ENCODE measurements around the gene ANLN. TPM values are rescaled to one million over a fixed set of nuclear protein-coding genes. Genes with fewer than 3 reads are reported as not detected.

The ANLN gene
- total RNA-seq, 1 experiment from 2014 or later = 81.1 TPM

GRCh38 chr7:36472141-36472729 lies 82.6 kb downstream of the ANLN start (continued):
- TF ChIP-seq ESRRA (CRISPR knock-in tag; IDR thresholded peaks at IDR 0.05; ENCODE audit: borderline replicate concordance) (no peak), EMX1 (CRISPR knock-in tag; IDR thresholded peaks at IDR 0.05) (no peak), TEAD1 (CRISPR knock-in tag; IDR thresholded peaks at IDR 0.05) (no peak), KAT7 (CRISPR knock-in tag; IDR thresholded peaks at IDR 0.05; ENCODE audit: borderline replicate concordance) (no peak), ATF2 (CRISPR knock-in tag; IDR thresholded peaks at IDR 0.05; ENCODE audit: borderline replicate concordance, low read depth) (no peak), FOXP1 (CRISPR knock-in tag; IDR thresholded peaks at IDR 0.05; ENCODE audit: borderline replicate concordance) (no peak), CTCF (IDR thresholded peaks at IDR 0.05) (no peak), OVOL2 (CRISPR knock-in tag; IDR thresholded peaks at IDR 0.05; ENCODE audit: borderline replicate concordance) (no peak), CDX4 (CRISPR knock-in tag; IDR thresholded peaks at IDR 0.05; ENCODE audit: borderline replicate concordance) (no peak), AR (CRISPR knock-in tag; IDR thresholded peaks at IDR 0.05) (no peak), ZNF512 (CRISPR knock-in tag; IDR thresholded peaks at IDR 0.05; ENCODE audit: borderline replicate concordance) (no peak), ZNF425 (CRISPR knock-in tag; conservative IDR thresholded peaks at IDR 0.05) (no peak), ZBTB43 (CRISPR knock-in tag; IDR thresholded peaks at IDR 0.05) (no peak), CREB1 (CRISPR knock-in tag; IDR thresholded peaks at IDR 0.05) (no peak), FOXJ3 (CRISPR knock-in tag; IDR thresholded peaks at IDR 0.05; ENCODE audit: borderline replicate concordance) (no peak)

All from WTC11 (cell line).